HG02885 (cell line): ENCODE data around the gene AOC1.

Experiments used
- ATAC-seq: cut with Tn5 transposase; IDR thresholded peaks from one replicate; pipeline ENCODE4 v1.9.1; 2021; ENCODE audit warnings: mild to moderate bottlenecking; ENCODE audit not compliant: unreplicated experiment, poor library complexity

Gene AOC1

DNA sequence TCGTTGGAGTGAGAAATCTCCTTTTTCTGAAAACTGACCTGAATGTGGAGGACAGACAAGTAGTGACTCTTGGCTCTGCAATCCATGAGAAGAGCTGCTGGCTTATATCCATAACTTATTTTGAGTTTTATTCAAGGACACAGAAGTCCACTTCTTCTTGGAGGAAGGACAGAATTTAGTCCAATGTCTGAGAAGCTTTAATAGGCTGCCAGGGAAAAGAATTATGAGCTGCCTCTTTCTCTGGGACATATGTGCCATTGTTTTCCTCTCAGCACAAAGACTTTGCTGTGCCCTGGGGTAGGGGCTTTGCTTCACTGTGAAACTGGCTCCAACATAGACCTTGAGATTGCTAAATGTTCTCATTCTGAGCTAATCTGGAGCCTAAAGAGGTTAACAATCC lies 20.5 kb upstream of the AOC1 start:
- ATAC-seq, result no peak

- ATAC-seq, result no peak
Observed at GRCh38 chr7:150835019-150835418, 17.3 kb upstream of the AOC1 start.

GRCh38 chr7:150835702-150836280 lies 16.5 kb upstream of the AOC1 start:
- no peak for ATAC-seq

DNA sequence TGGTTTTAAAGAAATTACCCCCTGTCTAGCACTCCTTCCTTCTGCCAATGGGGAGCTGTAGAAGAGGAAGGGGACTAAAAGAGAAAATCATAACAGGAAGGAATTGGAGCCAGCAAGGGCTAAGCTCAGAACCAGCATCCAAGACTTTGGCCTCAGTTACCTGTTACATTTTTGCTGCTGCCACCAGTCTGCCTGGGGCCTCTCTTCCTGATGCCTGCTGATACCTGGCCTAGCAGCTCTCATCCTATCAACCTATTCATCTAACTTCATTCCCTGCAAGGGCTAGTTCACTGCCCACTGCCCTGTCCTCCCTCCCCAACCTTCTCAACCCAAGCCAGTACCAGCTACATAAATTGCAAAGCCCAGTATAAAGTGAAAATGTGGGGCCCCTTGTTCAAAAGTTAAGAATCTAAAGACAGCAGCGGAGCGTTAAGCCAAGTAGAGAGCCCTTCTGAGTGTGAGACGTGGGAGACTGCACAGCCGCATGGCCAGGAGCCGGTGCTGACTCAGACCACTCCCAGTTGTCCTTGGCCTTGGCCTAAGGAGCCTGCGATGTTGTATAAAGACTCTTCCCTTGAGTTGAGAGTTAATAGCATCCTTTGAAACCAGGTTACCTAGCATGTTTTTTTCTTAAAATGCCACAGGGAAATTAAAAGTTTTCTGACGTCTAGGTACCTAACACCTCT lies 13.2 kb upstream of the AOC1 start:
- ATAC-seq, result no peak

DNA sequence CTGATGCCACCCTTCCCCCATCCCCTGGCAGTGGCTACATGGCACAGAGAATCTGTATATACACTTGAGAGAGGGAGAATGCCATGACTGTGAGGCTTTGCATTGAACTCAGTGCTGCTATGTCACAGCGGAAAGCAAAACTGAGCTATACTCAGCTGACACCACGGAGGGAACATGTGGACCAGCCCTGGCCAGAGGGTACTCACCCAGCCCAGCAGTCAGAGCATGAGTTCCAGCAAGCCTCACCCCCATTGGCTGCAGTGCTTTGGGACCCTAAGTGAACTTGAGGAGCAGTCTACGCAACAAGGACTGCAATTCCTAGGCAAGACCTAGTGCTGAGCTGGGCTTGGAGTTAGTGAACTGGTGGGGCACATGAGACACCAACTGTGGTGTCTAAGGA lies 10.3 kb upstream of the AOC1 start:
- ATAC-seq, result no peak

- ATAC-seq, result no peak
Observed at GRCh38 chr7:150842716-150843115, 9.6 kb upstream of the AOC1 start.

DNA sequence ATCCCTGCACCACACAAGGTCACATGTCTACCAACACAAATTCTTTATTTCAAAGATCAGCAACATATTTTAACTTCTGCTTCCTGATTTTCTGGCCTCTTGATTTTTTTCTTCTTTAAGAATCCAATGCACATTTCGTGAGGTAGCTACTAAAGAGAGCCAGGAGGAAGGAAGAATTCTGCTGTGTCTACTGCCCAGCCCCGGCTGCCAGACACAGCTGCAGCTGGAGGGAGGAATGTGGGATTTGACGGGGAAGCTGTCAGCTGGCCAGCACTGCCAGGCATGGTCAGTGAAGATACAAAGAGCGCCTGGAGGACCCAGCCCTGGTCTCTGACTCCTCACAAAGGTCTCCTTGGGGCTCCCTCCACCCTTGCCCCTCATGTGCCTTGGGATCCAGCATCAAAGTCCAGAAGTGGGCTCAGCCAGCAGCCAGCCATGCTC lies 6.9 kb upstream of the AOC1 start:
- no peak for ATAC-seq

- no peak for ATAC-seq
Observed at GRCh38 chr7:150846291-150847115, 5.8 kb upstream of the AOC1 start.

- no peak for ATAC-seq
Observed at GRCh38 chr7:150847536-150847935, 4.8 kb upstream of the AOC1 start.

DNA sequence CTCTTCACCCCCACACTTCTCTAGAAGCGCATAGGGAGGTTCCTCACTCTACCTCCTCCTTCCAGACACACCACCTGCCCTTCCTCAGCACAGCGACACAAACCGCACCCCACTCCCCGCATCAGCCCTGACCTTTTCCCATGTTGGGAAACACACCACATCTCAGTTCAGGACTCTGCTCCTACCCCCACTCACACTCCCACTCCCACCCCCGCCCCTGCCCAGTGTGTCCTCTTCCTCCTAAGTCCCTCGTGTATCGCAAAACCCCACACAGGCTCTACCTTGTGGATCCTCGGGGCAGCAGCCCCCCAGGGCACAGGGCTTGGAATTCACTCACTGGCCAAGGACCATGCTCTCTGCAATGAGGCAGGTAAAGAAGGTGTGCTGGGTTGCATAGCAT lies 4.2 kb upstream of the AOC1 start:
- no peak for ATAC-seq

GRCh38 chr7:150848561-150849115 lies 3.7 kb upstream of the AOC1 start:
- no peak for ATAC-seq

GRCh38 chr7:150849204-150849775 lies 3.0 kb upstream of the AOC1 start:
- ATAC-seq, result no peak

DNA sequence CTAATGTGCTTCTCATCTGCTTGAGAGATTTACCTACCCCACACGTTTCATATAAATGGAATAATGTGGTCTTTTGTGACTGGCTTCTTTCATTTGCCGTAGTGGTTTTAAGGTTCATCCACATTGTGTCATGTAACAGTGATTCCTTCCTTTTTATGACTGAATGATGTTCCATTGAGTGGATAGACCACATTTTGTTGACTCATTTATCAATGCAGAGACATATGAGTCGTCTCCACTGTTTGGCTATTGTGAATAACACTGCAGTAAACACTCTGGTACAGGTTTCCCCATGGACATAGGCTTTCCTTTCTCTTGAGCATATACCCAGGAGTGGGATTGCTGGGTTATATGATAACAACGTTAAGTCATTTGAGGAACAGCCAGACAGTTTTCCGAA lies 2.0 kb upstream of the AOC1 start:
- no peak for ATAC-seq

- no peak for ATAC-seq
Observed at GRCh38 chr7:150851492-150852370, 586 bp upstream of the AOC1 start.

DNA sequence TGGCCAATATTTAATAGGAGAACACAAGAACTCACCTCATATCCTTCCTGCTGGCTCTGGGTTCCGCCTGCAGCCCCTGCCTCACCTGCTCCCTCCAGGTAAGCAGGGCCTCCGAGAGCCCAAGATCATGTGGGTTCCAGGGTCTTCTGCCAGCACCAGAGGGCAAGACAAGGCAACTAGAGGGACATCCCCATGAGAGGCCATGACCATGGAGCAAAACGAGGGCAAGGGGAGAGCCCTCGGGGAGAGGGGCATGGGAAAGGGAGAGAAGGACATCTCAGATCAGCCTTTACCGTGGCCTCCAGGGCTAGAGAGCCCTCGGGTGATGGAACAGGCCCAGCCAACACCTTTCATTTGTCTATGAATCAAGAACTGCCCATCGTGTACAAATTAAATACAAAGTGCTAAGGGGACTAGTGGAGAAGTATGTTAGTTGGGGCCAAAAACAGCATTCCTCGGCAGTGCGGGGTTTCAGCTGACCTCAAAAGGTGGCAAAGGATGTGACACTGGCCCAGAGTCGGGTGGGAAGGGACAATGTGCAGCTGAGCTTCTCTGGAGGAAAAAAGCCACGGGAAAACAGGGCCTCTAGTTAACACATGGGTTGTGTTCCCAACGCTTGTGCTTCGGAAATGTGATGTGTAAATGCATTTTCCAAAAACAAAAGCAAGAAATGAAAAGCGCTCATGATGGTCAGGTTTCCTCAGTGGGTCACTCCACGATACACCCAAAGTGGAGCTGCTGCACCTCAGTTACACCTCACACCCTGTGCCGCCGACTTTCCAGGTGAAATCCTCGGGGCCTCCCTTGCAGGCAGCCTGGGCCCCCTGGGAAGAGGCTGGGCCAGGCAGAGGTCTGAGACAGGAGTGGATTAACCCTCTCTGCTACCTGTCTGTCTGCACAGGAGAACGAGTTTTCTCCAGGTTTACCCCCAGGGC lies 2.0 kb downstream of the AOC1 start:
- ATAC-seq, result no peak

DNA sequence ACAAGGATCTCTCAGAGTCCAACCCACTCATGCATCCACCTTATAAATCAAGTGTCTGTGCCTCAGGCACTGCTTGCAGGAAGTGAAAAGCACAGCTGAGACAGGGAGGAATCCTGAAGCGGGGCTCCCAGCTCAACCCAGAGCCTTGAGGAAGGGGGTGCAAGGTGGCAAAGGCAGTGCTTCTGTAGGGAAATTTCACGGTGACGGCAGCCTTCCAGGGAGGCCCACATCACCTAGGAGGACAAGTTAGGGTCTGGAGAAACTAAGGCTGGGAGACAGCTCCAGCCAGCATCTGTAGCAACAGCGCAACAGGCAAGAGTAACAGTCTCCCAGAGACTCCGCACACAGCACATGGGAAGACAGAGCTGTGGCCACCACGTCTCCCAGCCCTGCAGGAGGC lies 2.7 kb downstream of the AOC1 start:
- no peak for ATAC-seq

- ATAC-seq, result no peak
Observed at GRCh38 chr7:150855476-150856302, 3.4 kb downstream of the AOC1 start.
